T1000 (cell line): ENCODE data around the gene HOXD13.

Experiments
- DNase-seq: peaks from one replicate; lab custom pipeline; 2025; ENCODE audit warnings: mixed read lengths; lab: John Stamatoyannopoulos, UW

HOXD13 gene

DNA sequence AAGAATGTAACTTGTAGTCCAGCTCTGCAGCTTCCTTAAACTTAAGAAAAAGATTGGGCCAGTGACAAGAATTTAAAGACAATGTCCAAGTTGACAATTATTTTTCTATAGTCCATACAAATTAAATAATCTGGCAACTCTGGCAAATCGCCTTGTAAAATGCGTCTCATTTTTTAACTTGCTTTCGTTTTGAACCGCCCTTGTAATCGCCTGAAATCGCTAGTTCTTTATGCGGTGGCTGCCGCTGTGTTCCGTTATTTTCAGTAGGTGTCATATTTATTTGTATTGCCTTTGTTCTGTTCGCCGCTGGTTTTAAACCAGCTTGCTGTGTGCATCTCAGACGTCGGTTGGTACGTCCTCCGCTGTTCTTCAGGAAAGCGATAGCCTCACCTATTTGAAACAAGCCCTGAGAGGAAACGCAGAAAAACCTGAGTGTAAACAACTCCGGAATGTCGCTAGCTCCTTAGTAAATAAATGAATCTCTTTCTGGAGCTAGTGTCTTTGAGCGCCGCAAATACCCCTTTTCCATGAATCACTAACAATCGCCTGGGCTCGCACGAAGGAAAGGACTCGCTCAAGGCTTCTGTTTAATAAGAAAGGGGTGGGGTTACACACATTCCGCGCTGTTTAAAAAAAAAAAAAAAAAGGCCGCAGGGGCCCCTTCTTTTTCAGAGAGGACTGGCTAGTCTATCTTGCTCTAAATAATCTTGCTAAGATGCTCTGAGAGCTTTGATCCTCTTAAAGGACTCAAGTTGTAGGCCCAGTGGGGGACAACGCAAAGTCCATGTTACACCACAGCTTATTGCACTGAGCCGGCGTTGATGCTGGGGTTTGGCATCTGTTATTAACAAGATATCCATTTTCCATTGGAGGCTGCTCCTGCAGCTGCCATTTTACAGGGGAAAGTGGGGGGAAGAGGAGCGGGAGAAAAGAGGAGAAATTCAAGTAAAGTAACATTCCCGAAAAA lies 40.0 kb downstream of the HOXD13 start:
- DNase-seq = no peak

GRCh38 chr2:176133389-176133788 lies 40.9 kb downstream of the HOXD13 start:
- DNase-seq = no peak

DNA sequence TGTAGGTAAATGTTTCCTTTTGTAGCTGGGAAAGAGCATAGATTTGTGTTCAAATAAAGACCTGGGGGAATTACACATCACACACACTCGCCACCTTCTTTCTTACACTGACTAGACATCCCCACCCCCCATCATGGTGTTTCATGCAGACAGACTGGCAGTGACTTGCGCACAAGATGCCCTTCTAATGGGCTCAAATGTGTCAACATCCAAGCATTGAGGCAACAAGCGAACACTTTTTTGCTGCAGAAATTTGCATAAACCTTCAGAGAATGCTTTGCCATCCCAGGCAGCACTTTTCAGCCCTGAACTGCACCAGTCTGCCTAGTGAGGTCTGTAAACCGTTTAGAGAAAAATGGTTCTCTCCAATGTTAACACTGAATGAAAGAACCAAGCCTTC lies 41.5 kb downstream of the HOXD13 start:
- no peak for DNase-seq

DNA sequence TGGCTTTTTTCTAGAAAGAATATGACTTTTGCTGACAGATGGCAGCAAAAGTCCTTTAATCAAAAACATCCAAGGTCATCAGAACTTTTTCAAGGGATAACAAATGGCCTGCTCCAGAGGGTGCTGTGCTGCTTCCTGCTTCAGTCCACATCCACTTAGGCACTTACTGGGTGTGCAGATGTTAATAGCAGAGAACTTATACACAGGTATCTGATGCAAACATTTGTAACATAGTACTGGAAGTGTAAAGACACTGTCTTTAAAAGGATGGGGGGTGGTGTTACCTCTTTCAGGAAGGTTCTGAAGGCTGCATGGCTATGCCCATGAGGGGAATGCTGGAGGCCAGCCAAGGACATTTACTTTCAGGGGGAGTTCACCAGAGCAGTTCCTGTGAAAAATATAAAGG lies 42.5 kb downstream of the HOXD13 start:
- DNase-seq = no peak

- no peak for DNase-seq
Measured at GRCh38 chr2:176136374-176137251, 44.1 kb downstream of the HOXD13 start.

DNA sequence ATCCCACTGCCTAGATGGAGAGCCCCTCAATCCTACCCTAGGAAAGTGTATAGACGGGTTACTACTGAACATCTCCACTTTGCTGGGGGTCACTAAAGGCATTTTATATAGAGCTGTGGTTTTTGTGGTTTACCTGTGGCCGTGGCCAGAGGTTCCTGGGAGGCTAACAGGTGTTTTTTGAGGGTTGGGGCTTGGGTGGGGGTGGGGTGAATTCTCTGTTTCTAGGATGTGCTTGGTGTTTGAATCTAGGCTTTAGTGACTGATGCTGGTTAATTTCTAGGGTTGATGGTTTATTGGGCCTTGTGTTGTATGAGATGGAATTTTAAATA lies 44.7 kb downstream of the HOXD13 start:
- DNase-seq = no peak

GRCh38 chr2:176137906-176138305 lies 45.4 kb downstream of the HOXD13 start:
- no peak for DNase-seq

DNA sequence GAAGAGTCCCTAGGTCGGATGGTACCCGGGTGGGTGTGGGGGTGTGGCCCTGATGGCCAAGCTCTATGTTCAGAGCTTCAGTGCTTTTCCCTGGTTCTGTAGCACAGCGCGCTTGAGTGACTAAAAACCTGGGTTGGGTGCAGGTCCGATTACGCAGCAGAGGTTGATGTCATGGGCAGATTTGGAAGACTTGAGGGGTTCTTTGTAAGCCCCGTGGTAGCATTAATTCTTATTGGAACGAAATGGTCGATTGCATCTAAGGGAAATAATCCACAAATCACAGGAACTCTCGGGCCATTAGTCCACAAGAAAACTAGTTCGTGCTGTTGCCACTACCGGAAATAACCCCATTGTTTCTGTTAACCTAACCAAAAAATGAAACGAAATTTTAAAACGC lies 46.0 kb downstream of the HOXD13 start:
- DNase-seq = no peak

DNA sequence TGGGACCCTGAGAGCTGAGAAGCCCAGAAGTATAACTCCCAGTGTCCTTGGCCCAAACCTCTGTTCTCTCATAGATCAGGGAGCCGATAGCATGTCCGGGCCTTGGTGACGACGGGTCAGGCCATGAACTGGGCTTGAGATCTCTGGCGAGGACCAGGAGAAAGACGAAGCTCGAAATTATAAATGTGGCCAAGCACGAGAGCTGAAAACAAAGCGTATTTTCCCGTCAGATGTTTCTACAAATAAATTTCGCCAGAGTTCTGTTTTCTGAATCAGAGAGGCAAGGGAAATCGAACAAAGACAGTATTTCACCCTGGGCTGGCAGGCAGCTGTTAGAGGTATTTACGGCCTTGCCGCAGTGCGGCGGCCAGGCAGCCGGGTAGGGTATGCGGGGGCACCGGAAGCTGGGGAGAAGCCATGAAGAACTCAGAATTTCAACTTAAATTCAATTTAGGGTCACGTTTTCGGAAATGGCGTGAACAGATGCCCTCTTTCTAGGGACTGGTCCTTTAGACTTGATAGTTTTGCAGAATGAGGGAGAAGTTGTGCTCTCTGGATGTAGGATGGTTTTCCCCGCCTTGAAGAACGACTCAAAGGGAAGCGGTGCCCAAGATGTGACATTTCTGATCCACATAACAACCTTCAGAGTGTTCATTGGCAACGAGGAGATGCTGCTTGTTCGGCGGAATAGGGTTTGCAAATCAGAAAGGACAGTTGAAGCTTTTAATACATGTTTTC lies 46.6 kb downstream of the HOXD13 start:
- DNase-seq = no peak

- no peak for DNase-seq
Measured at GRCh38 chr2:176139661-176140512, 47.4 kb downstream of the HOXD13 start.

DNA sequence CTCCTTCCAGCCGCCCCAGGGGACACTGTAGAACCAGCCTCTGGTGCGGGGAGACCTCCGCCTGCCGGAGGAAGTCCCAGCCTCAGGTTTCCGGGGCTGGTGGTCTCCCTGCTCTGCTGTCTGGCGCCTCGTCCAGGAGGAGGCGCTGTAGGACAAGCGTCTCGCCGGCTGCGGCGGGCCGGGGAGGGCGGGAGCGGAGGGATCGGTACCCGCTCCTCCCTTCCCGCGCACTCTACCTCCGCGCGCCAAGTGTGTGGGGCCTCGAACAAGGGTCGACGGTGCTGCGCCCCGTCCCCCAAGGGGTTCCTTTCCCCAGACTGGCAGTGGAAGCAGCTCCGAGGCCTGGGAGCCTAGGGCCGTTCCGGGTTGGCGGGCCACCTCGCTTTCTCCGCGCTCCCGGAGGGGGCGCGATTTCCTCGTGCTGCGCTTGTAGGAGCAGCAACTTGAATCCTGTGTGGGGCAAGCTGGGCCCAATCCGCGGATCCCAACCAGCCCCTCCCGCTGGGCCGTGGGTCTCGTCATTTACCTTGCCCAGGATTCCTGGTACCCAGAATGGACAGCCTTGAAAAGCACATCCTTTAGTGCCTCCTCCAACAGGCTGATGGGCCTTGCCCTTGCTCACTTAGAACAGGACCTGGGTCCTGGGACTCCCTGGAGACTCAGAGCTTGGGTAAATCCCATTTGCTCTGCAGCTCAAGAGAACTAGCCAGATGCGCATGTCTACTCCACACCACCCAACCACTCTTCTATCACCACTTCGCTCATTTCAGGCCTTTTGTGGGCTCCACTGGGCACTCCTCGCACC lies 48.2 kb downstream of the HOXD13 start:
- DNase-seq = no peak

DNA sequence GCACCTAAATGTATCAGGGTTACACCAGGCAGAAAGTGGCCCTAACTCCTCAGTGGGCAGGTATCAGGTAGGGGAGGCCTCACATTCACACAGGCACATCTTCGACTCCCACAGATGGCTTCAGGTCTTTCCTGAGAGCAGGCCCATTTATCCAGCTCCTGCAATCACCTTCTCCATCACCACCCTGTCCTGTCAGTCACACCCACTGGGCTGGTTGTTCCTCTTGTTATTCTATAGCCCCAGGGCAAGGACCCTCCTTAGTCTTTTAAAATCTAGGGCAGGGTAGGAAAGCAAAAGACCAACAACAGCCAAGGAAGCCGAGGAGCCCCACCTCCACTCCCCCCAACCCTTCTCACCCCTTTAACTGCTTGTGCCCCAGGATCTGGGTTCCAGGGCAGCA lies 49.8 kb downstream of the HOXD13 start:
- no peak for DNase-seq
